IMR-90 (cell line): ENCODE data around the gene CPT1A. TPM values are rescaled to one million over a fixed set of nuclear protein-coding genes. Genes with fewer than 3 reads are reported as not detected.

Experiments used
- ATAC-seq: fragments of 200-7000 bp; cut with Tn5 transposase; 2 replicates; pipeline ENCODE4 v1.9.1; 2020; ENCODE audit warnings: low read depth, mild to moderate bottlenecking, moderate library complexity
- BruUV-seq: library from RNA; stranded (reverse); fragments of 400-500 nt; replicated peaks from 2 replicates; lab custom pipeline; 2021; lab: Mats Ljungman, UMichigan
- CTCF ChIA-PET: fragments of 300-600 bp; formaldehyde crosslinking; extraction: SDS; loops from one replicate; lab custom pipeline; 2021; ENCODE audit warnings: antibody characterized with exemption; lab: Yijun Ruan, JAX
- POLR2A ChIA-PET: fragments of 300-600 bp; sonication (Branson Sonifier 250); formaldehyde crosslinking; loops from one replicate; lab custom pipeline; 2022; ENCODE audit warnings: antibody characterized with exemption; ENCODE audit not compliant: unreplicated experiment; lab: Charles Lee
- DNase-seq: peaks from one replicate; pipeline ENCODE4 v3.0.0; 2013
- H2AFZ ChIP-seq: replicated peaks from 2 replicates; pipeline ENCODE3; 2013; ENCODE audit warnings: low read length, mild to moderate bottlenecking; ENCODE audit not compliant: poor library complexity
- H2AK5ac ChIP-seq: 2 replicates; pipeline ENCODE4 v1.6.1; 2013; ENCODE audit warnings: low read depth, low read length, inconsistent platforms
- H2AK9ac ChIP-seq: replicated peaks from 2 replicates; pipeline ENCODE3; 2013; ENCODE audit warnings: mild to moderate bottlenecking, low read depth, low read length, moderate library complexity; ENCODE audit not compliant: poor library complexity
- H2BK120ac ChIP-seq: 2 replicates; pipeline ENCODE4 v1.6.1; 2013; ENCODE audit warnings: low read depth, low read length, inconsistent platforms
- H2BK15ac ChIP-seq: 3 replicates; pipeline ENCODE4 v1.6.1; 2013; ENCODE audit warnings: low read depth, low read length, inconsistent platforms
- H2BK20ac ChIP-seq: 2 replicates; pipeline ENCODE4 v1.6.1; 2013; ENCODE audit warnings: low read depth, mild to moderate bottlenecking, inconsistent platforms, low read length, moderate library complexity
- H2BK5ac ChIP-seq: 2 replicates; pipeline ENCODE4 v1.6.1; 2013; ENCODE audit warnings: mild to moderate bottlenecking, low read depth, low read length, inconsistent platforms; ENCODE audit not compliant: poor library complexity, severe bottlenecking
- H3K14ac ChIP-seq: replicated peaks from 2 replicates; pipeline ENCODE4 v1.6.1; 2013; ENCODE audit warnings: low read depth, low read length, inconsistent platforms
- H3K18ac ChIP-seq: 2 replicates; pipeline ENCODE4 v1.6.1; 2013; ENCODE audit warnings: low read depth, low read length, control low read depth
- H3K23ac ChIP-seq: 2 replicates; pipeline ENCODE4 v1.6.1; 2013; ENCODE audit warnings: low read depth, low read length, inconsistent platforms
- H3K27ac ChIP-seq: 2 replicates; pipeline ENCODE4 v1.5.1; 2013; ENCODE audit warnings: mild to moderate bottlenecking, control low read depth, low read length; ENCODE audit not compliant: insufficient read depth
- H3K27me3 ChIP-seq: 2 replicates; pipeline ENCODE4 v1.6.1; 2013; ENCODE audit warnings: low read length; ENCODE audit not compliant: control insufficient read depth, insufficient read depth
- H3K36me3 ChIP-seq: 2 replicates; pipeline ENCODE4 v1.6.1; 2013; ENCODE audit warnings: low read length, mixed read lengths; ENCODE audit not compliant: control insufficient read depth, insufficient read depth
- H3K4ac ChIP-seq: 2 replicates; pipeline ENCODE4 v1.6.1; 2013; ENCODE audit warnings: low read depth, low read length, inconsistent platforms
- H3K4me1 ChIP-seq: 2 replicates; pipeline ENCODE4 v1.6.1; 2013; ENCODE audit warnings: low read length, mixed read lengths; ENCODE audit not compliant: control insufficient read depth, insufficient read depth
- H3K4me2 ChIP-seq: 2 replicates; pipeline ENCODE4 v1.6.1; 2013; ENCODE audit warnings: low read depth, mild to moderate bottlenecking, control low read depth, low read length, moderate library complexity
- H3K4me3 ChIP-seq: 2 replicates; pipeline ENCODE4 v1.5.1; 2013; ENCODE audit warnings: low read depth, mild to moderate bottlenecking, control low read depth, low read length, moderate library complexity; ENCODE audit not compliant: insufficient read depth
- H3K56ac ChIP-seq: 2 replicates; pipeline ENCODE4 v1.6.1; 2013; ENCODE audit warnings: low read length, inconsistent platforms; ENCODE audit not compliant: insufficient read depth; ENCODE audit errors: extremely low read depth
- H3K79me1 ChIP-seq, 2 experiments: 2 replicates each; pipeline ENCODE4 v1.6.1; 2013; ENCODE audit warnings: low read length in 2 of 2, inconsistent platforms in 1 of 2, low read depth in 1 of 2
- H3K9ac ChIP-seq: 2 replicates; pipeline ENCODE4 v1.6.1; 2013; ENCODE audit warnings: low read depth, low read length, control low read depth
- H3K9me1 ChIP-seq: 2 replicates; pipeline ENCODE4 v1.6.1; 2013; ENCODE audit warnings: low read length, inconsistent platforms; ENCODE audit not compliant: insufficient read depth
- H3K9me3 ChIP-seq: 2 replicates; pipeline ENCODE4 v1.6.1; 2013; ENCODE audit warnings: low read length; ENCODE audit not compliant: control insufficient read depth, insufficient read depth
- H4K20me1 ChIP-seq: 2 replicates; pipeline ENCODE4 v1.6.1; 2013; ENCODE audit warnings: low read length, inconsistent platforms; ENCODE audit not compliant: insufficient read depth
- H4K5ac ChIP-seq: 2 replicates; pipeline ENCODE4 v1.6.1; 2013; ENCODE audit warnings: mild to moderate bottlenecking, low read depth, low read length, control low read depth
- H4K8ac ChIP-seq, 2 experiments: 2 replicates each; pipeline ENCODE4 v1.6.1; 2013; ENCODE audit warnings: low read depth in 2 of 2, low read length in 2 of 2, control low read depth in 1 of 2, inconsistent platforms in 1 of 2
- H4K91ac ChIP-seq: 2 replicates; pipeline ENCODE4 v1.6.1; 2013; ENCODE audit warnings: low read depth, low read length, inconsistent platforms; ENCODE audit not compliant: insufficient read depth
- BHLHE40 ChIP-seq: fragments of 150-350 bp; IDR thresholded peaks from 2 replicates; pipeline ENCODE4 v1.6.1; 2016; ENCODE audit warnings: mild to moderate bottlenecking, low read depth, low read length
- CEBPB ChIP-seq: IDR thresholded peaks from 2 replicates; pipeline ENCODE4 v1.6.1; 2012; ENCODE audit warnings: low read depth, low read length, improper control_type of control experiment
- CHD1 ChIP-seq: IDR thresholded peaks from 2 replicates; pipeline ENCODE4 v1.6.1; 2012; ENCODE audit warnings: low read depth, low read length, improper control_type of control experiment
- CTCF ChIP-seq: conservative IDR thresholded peaks from 2 replicates; pipeline ENCODE4 v1.5.1; 2012; ENCODE audit warnings: mild to moderate bottlenecking, low read depth, low read length, improper control_type of control experiment
- ELK1 ChIP-seq: fragments of 150-350 bp; IDR thresholded peaks from 2 replicates; pipeline ENCODE4 v1.6.1; 2016; ENCODE audit warnings: low read depth, mild to moderate bottlenecking, low read length, moderate library complexity, borderline replicate concordance
- FOS ChIP-seq: fragments of 150-350 bp; IDR thresholded peaks from 2 replicates; pipeline ENCODE4 v1.6.1; 2016; ENCODE audit warnings: low read depth, low read length
- MAFK ChIP-seq: IDR thresholded peaks from 2 replicates; pipeline ENCODE4 v1.6.1; 2012; ENCODE audit warnings: low read depth, low read length, improper control_type of control experiment
- MAZ ChIP-seq: IDR thresholded peaks from 2 replicates; pipeline ENCODE4 v1.6.1; 2012; ENCODE audit warnings: low read depth, mild to moderate bottlenecking, low read length, improper control_type of control experiment, moderate library complexity, borderline replicate concordance
- MXI1 ChIP-seq: IDR thresholded peaks from 2 replicates; pipeline ENCODE4 v1.6.1; 2012; ENCODE audit warnings: low read depth, mild to moderate bottlenecking, low read length, moderate library complexity, borderline replicate concordance
- NFE2L2 ChIP-seq: fragments of 150-350 bp; IDR thresholded peaks from 2 replicates; pipeline ENCODE4 v1.6.1; 2016; ENCODE audit warnings: low read depth, mild to moderate bottlenecking, low read length
- POLR2A ChIP-seq: IDR thresholded peaks from 2 replicates; pipeline ENCODE4 v1.6.1; 2012; ENCODE audit warnings: mild to moderate bottlenecking, low read depth, low read length
- RAD21 ChIP-seq: IDR thresholded peaks from 2 replicates; pipeline ENCODE4 v1.6.1; 2012; ENCODE audit warnings: low read length, improper control_type of control experiment
- RCOR1 ChIP-seq: IDR thresholded peaks from 2 replicates; pipeline ENCODE4 v1.6.1; 2012; ENCODE audit warnings: mild to moderate bottlenecking, low read length, improper control_type of control experiment; ENCODE audit not compliant: insufficient replicate concordance
- SMC3 ChIP-seq: fragments of 150-350 bp; IDR thresholded peaks from 2 replicates; pipeline ENCODE4 v1.6.1; 2016; ENCODE audit warnings: low read depth, mild to moderate bottlenecking, antibody characterized with exemption, low read length, moderate library complexity
- USF2 ChIP-seq: fragments of 150-350 bp; IDR thresholded peaks from 2 replicates; pipeline ENCODE4 v1.6.1; 2017; ENCODE audit warnings: mild to moderate bottlenecking, antibody characterized with exemption, low read length, low read depth
- WGBS, 2 experiments: methylation state at CpG; one replicate each; pipeline versions ENCODE4 v1.1.5 to v1.1.7; 2013; ENCODE audit warnings: missing lambda C conversion rate in 2 of 2; ENCODE audit not compliant: insufficient read length in 1 of 2; ENCODE audit errors: extremely low coverage in 2 of 2; 5-methylcytosine and 5-hydroxymethylcytosine counted together
- dilution Hi-C: fragments of 300-500 bp; cut with HindIII; formaldehyde crosslinking; loops from one replicate; pipeline ENCODE4 v1.14.3; 2018; ENCODE audit warnings: low sequenced_read_pairs; ENCODE audit not compliant: unreplicated experiment
- in situ Hi-C: fragments of 300-500 bp; cut with MboI; formaldehyde crosslinking; loops from 3 replicates; pipeline ENCODE4 v1.14.3; 2019; ENCODE audit warnings: low sequenced_read_pairs, inconsistent platforms, mixed read lengths
- intact Hi-C: fragments of 100-400 bp; cut with micrococcal nuclease; formaldehyde crosslinking; loops from 2 replicates; pipeline ENCODE4 v1.10.0; 2022
- polyA plus RNA-seq, 3 experiments: library from polyadenylated mRNA; depleted of rRNA; stranded (reverse); fragments of >200 nt; gene quantifications; 2 replicates each; pipeline ENCODE4 v1.2.3, GENCODE V29; 2012; ENCODE audit warnings: low replicate concordance in 1 of 3
- total RNA-seq: library from RNA; depleted of rRNA; stranded (reverse); fragments of >200 nt; gene quantifications from 2 replicates; pipeline ENCODE4 v1.2.3, GENCODE V29; 2012

CPT1A gene
- total and polyA plus RNA-seq, 2 of the 4 experiments (the other 2 are of a cell fraction) = 15.4 to 21.3 TPM

GRCh38 chr11:68808787-68809186 is 32.9 kb downstream of the CPT1A start:
- H3K9ac ChIP-seq = no peak overlapping the region
- H3K36me3 ChIP-seq = peaks cover 46% of the 10 kb centered on the region
- no peak overlapping the region for H4K5ac ChIP-seq
- POLR2A ChIA-PET = no interaction called here
- no peak overlapping the region for H2AK9ac ChIP-seq
- H2AK5ac ChIP-seq = no peak overlapping the region
- H4K8ac ChIP-seq = no peak overlapping the region
- H2BK20ac ChIP-seq = no peak overlapping the region
- no peak overlapping the region for H2BK120ac ChIP-seq
- H4K91ac ChIP-seq = no peak overlapping the region
- H3K4ac ChIP-seq = no peak overlapping the region
- H3K4me3 ChIP-seq = no peak overlapping the region
- H2BK15ac ChIP-seq = no peak overlapping the region
- in situ Hi-C loops = no loop called here
- H3K23ac ChIP-seq = no peak overlapping the region
- CTCF ChIA-PET = interaction anchor here (1.9 kb wide), 1 partner anchor 11 kb away, joined by 5 read pairs; no protein-coding TSS in a partner anchor
- no peak overlapping the region for H2BK5ac ChIP-seq
- H3K27ac ChIP-seq = no peak overlapping the region
- H3K27me3 ChIP-seq = no peaks in the 10 kb centered on the region
- no peak overlapping the region for H3K18ac ChIP-seq
- H3K9me3 ChIP-seq = no peaks in the 10 kb centered on the region
- H3K9me1 ChIP-seq = peaks cover 11% of the 10 kb centered on the region
- ATAC-seq (no peak), DNase-seq (no peak)
- dilution Hi-C loops = no loop called here
- BruUV-seq = no TSS peak
- no CpG with 5 or more reads among the region's 2 CpGs for WGBS, 2 experiments
- peaks cover 8 to 41% of the 10 kb centered on the region in 2 experiments; a peak in 2 of 4 replicates for H3K79me1 ChIP-seq
- H3K56ac ChIP-seq = no peak overlapping the region
- H4K20me1 ChIP-seq = no peaks in the 10 kb centered on the region
- intact Hi-C loops = no loop called here
- no peak overlapping the region for H3K14ac ChIP-seq
- no peak for TF ChIP-seq MXI1
- TF ChIP-seq MAZ = no peak
- TF ChIP-seq MAFK = no peak
- no peak for TF ChIP-seq RCOR1
- no peak for TF ChIP-seq CEBPB
- no peak for TF ChIP-seq RAD21
- no peak for TF ChIP-seq BHLHE40
- TF ChIP-seq FOS = no peak
- no peak for TF ChIP-seq ELK1
- TF ChIP-seq CTCF = no peak
- TF ChIP-seq CHD1 = no peak
- no peak for TF ChIP-seq USF2
- no peak for TF ChIP-seq SMC3
- TF ChIP-seq NFE2L2 = no peak
- TF ChIP-seq POLR2A = no peak
- H2AFZ ChIP-seq = no peak overlapping the region
- H3K4me1 ChIP-seq = peaks cover 7% of the 10 kb centered on the region
- no peak overlapping the region for H3K4me2 ChIP-seq
